Activated naive CD4-positive, alpha-beta T cell treated with anti-CD3 and anti-CD28 coated beads for 36 hours (primary cell): ENCODE measurements around the gene TMPRSS11A. TPM values are rescaled to one million over a fixed set of nuclear protein-coding genes. Genes with fewer than 3 reads are reported as not detected.

Experiments
- CTCF ChIA-PET: fragments of 350-600 bp; sonication (Branson Sonifier 250); formaldehyde crosslinking; loops from one replicate; lab custom pipeline; 2021; ENCODE audit warnings: antibody characterized with exemption; lab: Charles Lee
- DNase-seq: peaks from one replicate; pipeline ENCODE4 v3.0.0-alpha.2; 2020
- H3K27ac Mint-ChIP-seq: one replicate; pipeline ENCODE4 v1.8.0; 2021; ENCODE audit warnings: mild to moderate bottlenecking, mixed read lengths
- H3K27me3 Mint-ChIP-seq: one replicate; pipeline ENCODE4 v1.8.0; 2021; ENCODE audit warnings: low read depth, mixed read lengths
- H3K36me3 Mint-ChIP-seq: one replicate; pipeline ENCODE4 v1.8.0; 2021; ENCODE audit warnings: low read depth, mixed read lengths
- H3K4me1 Mint-ChIP-seq: one replicate; pipeline ENCODE4 v1.8.0; 2021; ENCODE audit warnings: low read depth, mixed read lengths
- H3K4me3 Mint-ChIP-seq: one replicate; pipeline ENCODE4 v1.8.0; 2021; ENCODE audit warnings: mild to moderate bottlenecking, moderate library complexity, mixed read lengths
- H3K9me3 Mint-ChIP-seq: one replicate; pipeline ENCODE4 v1.8.0; 2021; ENCODE audit warnings: mixed read lengths
- intact Hi-C: fragments of 100-400 bp; cut with micrococcal nuclease; formaldehyde crosslinking; loops from one replicate; pipeline ENCODE4 v1.15.1; 2023
- total RNA-seq, 2 experiments: library from RNA; stranded (reverse); gene quantifications; one replicate each; pipeline ENCODE4 v1.2.3, GENCODE V29; 2021

Gene TMPRSS11A
- total RNA-seq, result not detected

- Mint-ChIP-seq H3K27me3 (no peaks in the 10 kb centered on the region), H3K4me3 (no peak within 1 kb of the TSS), H3K36me3 (no peaks in the 10 kb centered on the region), H3K27ac (no peak within 1 kb of the TSS), H3K4me1 (no peaks in the 10 kb centered on the region), H3K9me3 (no peaks in the 10 kb centered on the region)
- intact Hi-C loops, result no loop called here
- CTCF ChIA-PET, result no interaction called here
- no peak for DNase-seq
Observed at GRCh38 chr4:67963356-67963755, at the start of gene TMPRSS11A. TSS of gene TMPRSS11A (minus strand) at chr4:67963493. CDS start at chr4:67963393, 100 bp downstream.

- no peaks in the 10 kb centered on the region for H3K27me3 Mint-ChIP-seq
- no peak overlapping the region for H3K4me3 Mint-ChIP-seq
- no peak overlapping the region for H3K27ac Mint-ChIP-seq
- no peak for DNase-seq
- peaks cover 1% of the 10 kb centered on the region for H3K9me3 Mint-ChIP-seq
- intact Hi-C loops, result no loop called here
- H3K36me3 Mint-ChIP-seq, result no peaks in the 10 kb centered on the region
- H3K4me1 Mint-ChIP-seq, result no peaks in the 10 kb centered on the region
- CTCF ChIA-PET, result no interaction called here
Observed at GRCh38 chr4:68011684-68012083, 48.4 kb upstream of the TMPRSS11A start.

- no peaks in the 10 kb centered on the region for H3K36me3 Mint-ChIP-seq
- CTCF ChIA-PET, result no interaction called here
- peaks cover 9% of the 10 kb centered on the region for H3K27me3 Mint-ChIP-seq
- no peak overlapping the region for H3K4me3 Mint-ChIP-seq
- H3K9me3 Mint-ChIP-seq, result peaks cover 1% of the 10 kb centered on the region
- intact Hi-C loops, result no loop called here
- no peaks in the 10 kb centered on the region for H3K4me1 Mint-ChIP-seq
- H3K27ac Mint-ChIP-seq, result no peak overlapping the region
- no peak for DNase-seq
Observed at GRCh38 chr4:68002906-68003305, 39.6 kb upstream of the TMPRSS11A start.

- Mint-ChIP-seq H3K36me3 (no peaks in the 10 kb centered on the region), H3K4me3 (no peak overlapping the region), H3K27me3 (peaks cover 14% of the 10 kb centered on the region), H3K27ac (no peak overlapping the region), H3K4me1 (no peaks in the 10 kb centered on the region), H3K9me3 (no peaks in the 10 kb centered on the region)
- intact Hi-C loops, result no loop called here
- CTCF ChIA-PET, result interaction anchor here (1.2 kb wide), 1 partner anchor 14 kb away, joined by 5 read pairs; no protein-coding TSS in a partner anchor
- no peak for DNase-seq
Observed at GRCh38 chr4:67996127-67996526, 32.8 kb upstream of the TMPRSS11A start.

- CTCF ChIA-PET, result interaction anchor here (0.5 kb wide), 1 partner anchor 379 kb away, joined by 3 read pairs; no protein-coding TSS in a partner anchor
- intact Hi-C loops, result loop anchor here (1.0 to 2.0 kb wide), 3 partner anchors 186 to 440 kb away; no protein-coding TSS in a partner anchor
- H3K27ac Mint-ChIP-seq, result no peak overlapping the region
Observed at GRCh38 chr4:67988991-67989390, 25.7 kb upstream of the TMPRSS11A start.

GRCh38 chr4:67983333-67983732 lies 20.0 kb upstream of the TMPRSS11A start:
- CTCF ChIA-PET, result no interaction called here
- Mint-ChIP-seq H3K9me3 (no peaks in the 10 kb centered on the region), H3K27me3 (peaks cover 5% of the 10 kb centered on the region), H3K36me3 (no peaks in the 10 kb centered on the region), H3K4me3 (no peak overlapping the region), H3K4me1 (no peaks in the 10 kb centered on the region), H3K27ac (no peak overlapping the region)
- DNase-seq, result no peak
- intact Hi-C loops, result no loop called here

More at GRCh38 chr4:67988991-67989390, 25.7 kb upstream of the TMPRSS11A start:
- Mint-ChIP-seq H3K4me1 (peaks cover 2% of the 10 kb centered on the region), H3K9me3 (no peaks in the 10 kb centered on the region), H3K36me3 (no peaks in the 10 kb centered on the region), H3K4me3 (no peak overlapping the region), H3K27me3 (peaks cover 3% of the 10 kb centered on the region)
- no peak for DNase-seq

GRCh38 chr4:67980512-67980911 lies 17.2 kb upstream of the TMPRSS11A start:
- CTCF ChIA-PET, result no interaction called here
- Mint-ChIP-seq H3K4me1 (no peaks in the 10 kb centered on the region), H3K27ac (no peak overlapping the region), H3K4me3 (no peak overlapping the region), H3K9me3 (peaks cover 4% of the 10 kb centered on the region), H3K36me3 (no peaks in the 10 kb centered on the region), H3K27me3 (peaks cover 7% of the 10 kb centered on the region)
- DNase-seq, result no peak
- intact Hi-C loops, result no loop called here

GRCh38 chr4:67973608-67974007 lies 10.3 kb upstream of the TMPRSS11A start:
- H3K27ac Mint-ChIP-seq, result no peak overlapping the region
- no peaks in the 10 kb centered on the region for H3K4me1 Mint-ChIP-seq
- H3K9me3 Mint-ChIP-seq, result peaks cover 11% of the 10 kb centered on the region
- CTCF ChIA-PET, result no interaction called here
- peaks cover 3% of the 10 kb centered on the region for H3K36me3 Mint-ChIP-seq
- DNase-seq, result no peak
- intact Hi-C loops, result no loop called here
- H3K4me3 Mint-ChIP-seq, result no peak overlapping the region
- H3K27me3 Mint-ChIP-seq, result peaks cover 2% of the 10 kb centered on the region

- intact Hi-C loops, result no loop called here
- Mint-ChIP-seq H3K9me3 (no peaks in the 10 kb centered on the region), H3K4me1 (no peaks in the 10 kb centered on the region), H3K36me3 (no peaks in the 10 kb centered on the region), H3K27me3 (no peaks in the 10 kb centered on the region), H3K4me3 (no peak overlapping the region), H3K27ac (no peak overlapping the region)
- CTCF ChIA-PET, result no interaction called here
- no peak for DNase-seq
Observed at GRCh38 chr4:67954890-67955289, 8.4 kb downstream of the TMPRSS11A start.

- intact Hi-C loops, result no loop called here
- Mint-ChIP-seq H3K9me3 (peaks cover 2% of the 10 kb centered on the region), H3K27me3 (peaks cover 2% of the 10 kb centered on the region), H3K27ac (no peak overlapping the region), H3K4me1 (no peaks in the 10 kb centered on the region), H3K4me3 (no peak overlapping the region), H3K36me3 (no peaks in the 10 kb centered on the region)
- no peak for DNase-seq
- CTCF ChIA-PET, result no interaction called here
Observed at GRCh38 chr4:67941074-67941473, 22.2 kb downstream of the TMPRSS11A start.

- Mint-ChIP-seq H3K9me3 (peaks cover 2% of the 10 kb centered on the region), H3K27me3 (peaks cover 2% of the 10 kb centered on the region), H3K36me3 (no peaks in the 10 kb centered on the region), H3K4me1 (no peaks in the 10 kb centered on the region), H3K27ac (no peak overlapping the region), H3K4me3 (no peak overlapping the region)
- intact Hi-C loops, result no loop called here
- no peak for DNase-seq
- CTCF ChIA-PET, result no interaction called here
Observed at GRCh38 chr4:67940506-67940905, 22.8 kb downstream of the TMPRSS11A start.

GRCh38 chr4:67939195-67939594 lies 24.1 kb downstream of the TMPRSS11A start:
- H3K9me3 Mint-ChIP-seq, result peaks cover 2% of the 10 kb centered on the region
- no peak overlapping the region for H3K27ac Mint-ChIP-seq
- no peaks in the 10 kb centered on the region for H3K4me1 Mint-ChIP-seq

GRCh38 chr4:67935888-67936287 lies 27.4 kb downstream of the TMPRSS11A start:
- no peaks in the 10 kb centered on the region for H3K4me1 Mint-ChIP-seq
- no peak overlapping the region for H3K27ac Mint-ChIP-seq
- H3K9me3 Mint-ChIP-seq, result peaks cover 2% of the 10 kb centered on the region
- intact Hi-C loops, result no loop called here
- no peak for DNase-seq
- H3K4me3 Mint-ChIP-seq, result no peak overlapping the region
- CTCF ChIA-PET, result no interaction called here
- H3K36me3 Mint-ChIP-seq, result no peaks in the 10 kb centered on the region
- peaks cover 2% of the 10 kb centered on the region for H3K27me3 Mint-ChIP-seq

More at GRCh38 chr4:67939195-67939594, 24.1 kb downstream of the TMPRSS11A start:
- Mint-ChIP-seq H3K27me3 (peaks cover 2% of the 10 kb centered on the region), H3K36me3 (no peaks in the 10 kb centered on the region), H3K4me3 (no peak overlapping the region)
- intact Hi-C loops, result no loop called here
- CTCF ChIA-PET, result no interaction called here
- DNase-seq, result no peak
